GM18951 (cell line): Measurements from ENCODE around the gene ZNF324.
"Not testable (repeated sequence)": the region's sequence is repeated elsewhere in the genome, so short reads cannot be mapped to it uniquely, and the experiment has no call there.

Experiments
- POLR2A ChIP-seq: IDR thresholded peaks from 4 replicates; pipeline ENCODE4 v1.6.1; 2011; ENCODE audit warnings: mild to moderate bottlenecking; ENCODE audit not compliant: insufficient read length, insufficient read depth; ENCODE audit errors: extremely low read depth
- in situ Hi-C: fragments of 300-500 bp; cut with MboI; formaldehyde crosslinking; loops from one replicate; pipeline ENCODE4 v1.12.0; 2022; ENCODE audit warnings: low sequenced_read_pairs, mixed read lengths, inconsistent platforms; ENCODE audit not compliant: unreplicated experiment

Gene ZNF324

GRCh38 chr19:58477130-58477529, 10.2 kb downstream of the ZNF324 start:
- in situ Hi-C loops: no loop called here
- TF ChIP-seq POLR2A: no peak

- no peak for TF ChIP-seq POLR2A
- in situ Hi-C loops: no loop called here
Observed at GRCh38 chr19:58477871-58478270, 11.0 kb downstream of the ZNF324 start.

GRCh38 chr19:58479303-58479702, 12.4 kb downstream of the ZNF324 start:
- TF ChIP-seq POLR2A: no peak
- in situ Hi-C loops: no loop called here

GRCh38 chr19:58479736-58480480, 13.0 kb downstream of the ZNF324 start:
- no peak for TF ChIP-seq POLR2A
- in situ Hi-C loops: no loop called here

DNA sequence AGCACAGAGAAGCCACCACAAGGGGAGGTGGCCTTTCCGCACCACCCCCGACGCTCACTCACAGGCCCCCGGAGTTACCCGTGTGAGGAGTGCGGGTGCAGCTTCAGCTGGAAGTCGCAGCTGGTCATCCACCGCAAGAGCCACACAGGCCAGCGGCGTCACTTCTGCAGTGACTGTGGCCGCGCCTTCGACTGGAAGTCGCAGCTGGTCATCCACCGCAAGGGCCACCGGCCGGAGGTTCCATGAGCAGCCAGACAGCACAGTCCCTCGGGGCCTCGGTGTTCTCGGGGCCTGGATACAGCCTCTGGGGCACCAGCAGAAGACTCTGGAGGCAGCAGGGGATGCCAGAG, 13.6 kb downstream of the ZNF324 start:
- TF ChIP-seq POLR2A: no peak
- in situ Hi-C loops: no loop called here

DNA sequence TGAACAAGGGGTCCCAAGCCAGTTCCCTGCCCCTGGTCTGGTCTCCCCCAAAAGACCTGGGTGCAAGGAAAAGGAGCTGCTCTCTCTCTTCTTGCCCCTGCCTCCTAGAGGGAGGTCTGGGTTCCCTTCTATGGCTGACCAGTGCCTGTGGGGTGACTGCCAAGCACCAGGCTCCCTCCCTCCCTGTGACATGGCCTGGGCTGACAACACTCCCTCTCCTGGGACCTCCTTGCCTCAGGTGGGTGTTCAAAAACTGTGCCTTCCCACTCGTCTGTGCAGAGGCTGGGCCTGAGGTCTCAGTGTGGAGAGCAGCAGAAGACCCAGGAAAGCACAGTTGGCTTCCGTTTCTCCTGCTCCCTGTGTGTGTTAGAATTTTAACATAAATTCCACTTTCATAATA, 14.0 kb downstream of the ZNF324 start:
- TF ChIP-seq POLR2A: no peak

GRCh38 chr19:58482372-58482771, 15.5 kb downstream of the ZNF324 start:
- TF ChIP-seq POLR2A: no peak
- in situ Hi-C loops: no loop called here

More for the DNA sequence above, 14.0 kb downstream of the ZNF324 start:
- in situ Hi-C loops: no loop called here

GRCh38 chr19:58483776-58484175, 16.9 kb downstream of the ZNF324 start:
- in situ Hi-C loops: no loop called here
- TF ChIP-seq POLR2A: no peak

GRCh38 chr19:58484349-58484748, 17.5 kb downstream of the ZNF324 start:
- in situ Hi-C loops: not testable (repeated sequence)

DNA sequence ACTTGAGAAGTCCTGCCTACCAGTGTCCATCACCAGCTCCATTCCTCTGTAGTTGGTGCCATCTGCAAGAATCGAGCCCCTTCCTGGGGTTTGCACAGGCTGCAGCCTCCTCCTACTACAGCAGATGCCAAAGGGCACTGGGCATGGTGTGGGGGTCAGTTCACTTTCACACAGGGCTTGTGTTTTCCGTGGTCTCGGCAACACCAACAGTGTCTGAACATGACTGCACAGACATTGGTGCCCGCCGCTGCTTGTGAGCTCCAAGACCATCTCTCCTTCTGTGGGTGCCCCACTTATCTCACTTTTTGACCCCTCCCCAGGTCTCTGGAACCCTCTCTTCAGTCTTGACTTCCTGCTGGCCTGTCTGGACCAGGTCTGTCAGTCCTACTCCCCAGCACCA, 24.5 kb downstream of the ZNF324 start:
- in situ Hi-C loops: no loop called here
- TF ChIP-seq POLR2A: no peak

DNA sequence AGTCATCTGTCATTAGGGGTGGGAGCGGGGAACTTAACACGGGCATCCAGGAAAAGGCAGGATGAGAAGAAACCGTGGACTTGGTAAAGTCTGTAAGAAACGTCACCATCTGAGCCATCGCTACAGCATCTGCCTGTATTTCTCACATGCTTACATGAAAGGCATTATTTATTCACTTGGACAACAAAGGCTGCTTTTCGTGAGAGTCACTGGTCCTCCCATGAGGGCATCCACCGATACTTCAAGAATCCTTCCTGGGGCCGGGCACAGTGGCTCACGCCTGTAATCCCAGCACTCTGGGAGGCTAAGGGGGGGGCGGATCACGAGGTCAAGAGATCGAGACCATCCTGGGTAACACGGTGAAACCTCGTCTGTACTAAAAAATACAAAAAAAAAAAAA, 25.4 kb downstream of the ZNF324 start:
- no peak for TF ChIP-seq POLR2A
- in situ Hi-C loops: no loop called here

- in situ Hi-C loops: no loop called here
Observed at GRCh38 chr19:58497634-58498170, 30.8 kb downstream of the ZNF324 start.

GRCh38 chr19:58498316-58499020, 31.6 kb downstream of the ZNF324 start:
- no peak for TF ChIP-seq POLR2A
- in situ Hi-C loops: no loop called here

More at GRCh38 chr19:58497634-58498170, 30.8 kb downstream of the ZNF324 start:
- TF ChIP-seq POLR2A: no peak
